Adrenal gland (tissue), 12 donors: ENCODE measurements around the gene KIDINS220. TPM values are rescaled to one million over a fixed set of nuclear protein-coding genes. Genes with fewer than 3 reads are reported as not detected.

ENCODE experiments used
- DNase-seq, 7 donors: peaks; one replicate each; pipeline ENCODE4 v3.0.0-alpha.2; 2019 to 2020
- H3K27ac ChIP-seq, 5 donors: fragments of 200-600 bp; sonication (generic) in 4 of 5; 1 replicate in 3 of 5; 2 replicates in 2 of 5; pipeline versions ENCODE4 v1.5.1 to v1.8.0; 2016 to 2020; ENCODE audit warnings: mild to moderate bottlenecking in 1 of 5
- H3K27me3 ChIP-seq: fragments of 200-600 bp; 2 replicates; pipeline ENCODE4 v1.8.0; 2021
- H3K36me3 ChIP-seq, 2 donors: fragments of 200-600 bp; replicated peaks in 1 of 2; 1 replicate in 1 of 2; 2 replicates in 1 of 2; pipeline versions ENCODE4 v1.5.1 to v1.8.0; 2018 to 2022
- H3K4me1 ChIP-seq, 2 donors: fragments of 200-600 bp; replicated peaks in 1 of 2; 1 replicate in 1 of 2; 2 replicates in 1 of 2; pipeline versions ENCODE4 v1.5.1 to v1.8.0; 2018 to 2021
- H3K4me3 ChIP-seq, 4 donors: fragments of 200-600 bp; sonication (generic) in 3 of 4; one replicate each; pipeline ENCODE4 v1.5.1; 2016 to 2018
- H3K9me3 ChIP-seq, 3 donors: fragments of 200-600 bp; sonication (generic) in 1 of 3; replicated peaks in 1 of 3; 1 replicate in 2 of 3; 2 replicates in 1 of 3; pipeline versions ENCODE4 v1.5.1 to v1.8.0; 2016 to 2021
- CTCF ChIP-seq, 6 experiments: fragments of 450-650 bp in 4 of 6; fragments of 200-600 bp in 2 of 6; sonication (generic) in 1 of 6; IDR thresholded peaks; 1 replicate in 5 of 6; 2 replicates in 1 of 6; pipeline versions ENCODE4 v1.5.1 to v1.8.0; 2016 to 2021; ENCODE audit warnings: antibody characterized with exemption in 6 of 6, mild to moderate bottlenecking in 2 of 6, moderate library complexity in 1 of 6
- POLR2A ChIP-seq, 2 donors: fragments of 450-650 bp; IDR thresholded peaks; one replicate each; pipeline ENCODE4 v1.6.1; 2017; ENCODE audit warnings: antibody characterized with exemption in 2 of 2, mild to moderate bottlenecking in 2 of 2, moderate library complexity in 1 of 2
- WGBS, 4 donors: extraction: QIAGEN DNeasy Blood & Tissue Kit in 2 of 4; methylation state at CpG; one replicate each; pipeline versions ENCODE4 v1.1.5 to v1.1.7; 2013 to 2017; 5-methylcytosine and 5-hydroxymethylcytosine counted together
- intact Hi-C, 2 donors: fragments of 100-400 bp; cut with DNase I; formaldehyde crosslinking; loops; one replicate each; pipeline versions ENCODE4 v1.14.1 to v1.15.0; 2022 to 2023
- polyA plus RNA-seq, 3 donors: library from polyadenylated mRNA; stranded (reverse); fragments of 200-250 nt in 2 of 3; fragments of 350-450 nt in 1 of 3; fragmentation: Illumina TruSeq in 1 of 3; extraction: RNeasy Lipid Tissue Mini Kit (QIAGEN cat#74804) in 1 of 3; gene quantifications; one replicate each; pipeline ENCODE4 v1.2.3, GENCODE V29; 2013 to 2014
- total RNA-seq, 9 donors: library from RNA; depleted of rRNA in 4 of 9; stranded (reverse); fragments of >200 nt in 4 of 9; fragments of 120-200 nt in 1 of 9; fragmentation: NEBNext Ultra II Directional in 1 of 9; extraction: Animal tissue kit (Norgen Biotek cat#: 25700) in 1 of 9; gene quantifications; one replicate each; pipeline versions ENCODE4 v1.1.0 to v1.2.4, GENCODE V29; 2013 to 2023
- donor health status: healthy with polysubstance abuse.
- donor health status: Bipolar disorder and iron deficiency.
- donor health status: DM: yes; HTN: yes; CAD: no.
- donor health status: DM: no; HTN: no; CAD: no.
- donor health status: DM: no; HTN: no; CAD: no.
- donor health status: DM: yes; HTN: yes; CAD: no.

KIDINS220 gene
- total and polyA plus RNA-seq, 12 donors: 17.1 to 162 (median 58.3) TPM

- H3K36me3 ChIP-seq: no peaks in the 10 kb centered on the region
- no peaks in the 10 kb centered on the region for H3K4me1 ChIP-seq
- H3K9me3 ChIP-seq: no peaks in the 10 kb centered on the region
- no peaks in the 10 kb centered on the region for H3K27me3 ChIP-seq
- no peak for DNase-seq
- no peak overlapping the region for H3K27ac ChIP-seq
- TF ChIP-seq POLR2A (IDR thresholded peaks at IDR 0.05): no peak
- TF ChIP-seq CTCF (IDR thresholded peaks at IDR 0.05): no peak
- H3K4me3 ChIP-seq: no peak overlapping the region
- WGBS, 4 donors: 75 to 88% (median 82%) methylated on average over 3 of the region's 3 CpGs
- intact Hi-C loops: no loop called here
These were observed 126.5 kb downstream of the KIDINS220 start for GRCh38 chr2:8710951-8711350.

- no peak for TF ChIP-seq POLR2A (IDR thresholded peaks at IDR 0.05)
- Histone ChIP-seq H3K36me3 (no peaks in the 10 kb centered on the region), H3K9me3 (no peaks in the 10 kb centered on the region), H3K27ac (no peak overlapping the region), H3K4me3 (no peak overlapping the region), H3K4me1 (no peaks in the 10 kb centered on the region), H3K27me3 (no peaks in the 10 kb centered on the region)
- intact Hi-C loops: no loop called here
- no peak for DNase-seq
- WGBS, 4 donors: 83 to 90% (median 89%) methylated on average over 14 of the region's 14 CpGs
These were observed 127.8 kb downstream of the KIDINS220 start for GRCh38 chr2:8709611-8710010.

- intact Hi-C loops: no loop called here
- Histone ChIP-seq H3K4me1 (no peaks in the 10 kb centered on the region), H3K36me3 (no peaks in the 10 kb centered on the region), H3K27me3 (no peaks in the 10 kb centered on the region), H3K9me3 (no peaks in the 10 kb centered on the region), H3K4me3 (no peak overlapping the region), H3K27ac (no peak overlapping the region)
- 60 to 73% (median 64%) methylated on average over 3 of the region's 3 CpGs for WGBS, 4 donors
- TF ChIP-seq CTCF (IDR thresholded peaks at IDR 0.05) (no peak), POLR2A (IDR thresholded peaks at IDR 0.05) (no peak)
- DNase-seq: no peak
These were observed 132.5 kb downstream of the KIDINS220 start for GRCh38 chr2:8704906-8705305.

- H3K4me1 ChIP-seq: no peaks in the 10 kb centered on the region
- TF ChIP-seq CTCF (IDR thresholded peaks at IDR 0.05): no peak
- no peak for TF ChIP-seq POLR2A (IDR thresholded peaks at IDR 0.05)
- H3K4me3 ChIP-seq: no peak overlapping the region
- no peak for DNase-seq
- H3K27ac ChIP-seq: no peak overlapping the region
- H3K36me3 ChIP-seq: no peaks in the 10 kb centered on the region
- intact Hi-C loops: no loop called here
- H3K27me3 ChIP-seq: no peaks in the 10 kb centered on the region
- H3K9me3 ChIP-seq: no peaks in the 10 kb centered on the region
- 86 to 89% (median 89%) methylated on average over 16 of the region's 16 CpGs for WGBS, 4 donors
These were observed 135.6 kb downstream of the KIDINS220 start for GRCh38 chr2:8701681-8702379.

- TF ChIP-seq CTCF (IDR thresholded peaks at IDR 0.05) (no peak), POLR2A (IDR thresholded peaks at IDR 0.05) (no peak)
- H3K27ac ChIP-seq: no peak overlapping the region
- DNase-seq: no peak
- 89 to 94% (median 91%) methylated on average over 7 of the region's 7 CpGs for WGBS, 4 donors
- H3K4me3 ChIP-seq: no peak overlapping the region
- H3K4me1 ChIP-seq: no peaks in the 10 kb centered on the region
- no peaks in the 10 kb centered on the region for H3K36me3 ChIP-seq
- no peaks in the 10 kb centered on the region for H3K9me3 ChIP-seq
- intact Hi-C loops: loop anchor here in 1 of 2 donors (10.0 kb wide), 1 partner anchor 55 kb away; no protein-coding TSS in a partner anchor
- no peaks in the 10 kb centered on the region for H3K27me3 ChIP-seq
These were observed 137.6 kb downstream of the KIDINS220 start for GRCh38 chr2:8699839-8700238.
